IMR-90 (cell line): ENCODE measurements around the gene ASB3. TPM values are rescaled to one million over a fixed set of nuclear protein-coding genes. Genes with fewer than 3 reads are reported as not detected.
"Not testable (repeated sequence)": the region's sequence is repeated elsewhere in the genome, so short reads cannot be mapped to it uniquely, and the experiment has no call there.

ENCODE experiments used
- ATAC-seq: fragments of 200-7000 bp; cut with Tn5 transposase; 2 replicates; pipeline ENCODE4 v1.9.1; 2020; ENCODE audit warnings: low read depth, mild to moderate bottlenecking, moderate library complexity
- BruUV-seq: library from RNA; stranded (reverse); fragments of 400-500 nt; replicated peaks from 2 replicates; lab custom pipeline; 2021; lab: Mats Ljungman, UMichigan
- CTCF ChIA-PET: fragments of 300-600 bp; formaldehyde crosslinking; extraction: SDS; loops from one replicate; lab custom pipeline; 2021; ENCODE audit warnings: antibody characterized with exemption; lab: Yijun Ruan, JAX
- POLR2A ChIA-PET: fragments of 300-600 bp; sonication (Branson Sonifier 250); formaldehyde crosslinking; loops from one replicate; lab custom pipeline; 2022; ENCODE audit warnings: antibody characterized with exemption; ENCODE audit not compliant: unreplicated experiment; lab: Charles Lee
- DNase-seq: peaks from one replicate; pipeline ENCODE4 v3.0.0; 2013
- H2AFZ ChIP-seq: replicated peaks from 2 replicates; pipeline ENCODE3; 2013; ENCODE audit warnings: low read length, mild to moderate bottlenecking; ENCODE audit not compliant: poor library complexity
- H2AK5ac ChIP-seq: 2 replicates; pipeline ENCODE4 v1.6.1; 2013; ENCODE audit warnings: low read depth, low read length, inconsistent platforms
- H2AK9ac ChIP-seq: replicated peaks from 2 replicates; pipeline ENCODE3; 2013; ENCODE audit warnings: mild to moderate bottlenecking, low read depth, low read length, moderate library complexity; ENCODE audit not compliant: poor library complexity
- H2BK120ac ChIP-seq: 2 replicates; pipeline ENCODE4 v1.6.1; 2013; ENCODE audit warnings: low read depth, low read length, inconsistent platforms
- H2BK15ac ChIP-seq: 3 replicates; pipeline ENCODE4 v1.6.1; 2013; ENCODE audit warnings: low read depth, low read length, inconsistent platforms
- H2BK20ac ChIP-seq: 2 replicates; pipeline ENCODE4 v1.6.1; 2013; ENCODE audit warnings: low read depth, mild to moderate bottlenecking, inconsistent platforms, low read length, moderate library complexity
- H2BK5ac ChIP-seq: 2 replicates; pipeline ENCODE4 v1.6.1; 2013; ENCODE audit warnings: mild to moderate bottlenecking, low read depth, low read length, inconsistent platforms; ENCODE audit not compliant: poor library complexity, severe bottlenecking
- H3K14ac ChIP-seq: replicated peaks from 2 replicates; pipeline ENCODE4 v1.6.1; 2013; ENCODE audit warnings: low read depth, low read length, inconsistent platforms
- H3K18ac ChIP-seq: 2 replicates; pipeline ENCODE4 v1.6.1; 2013; ENCODE audit warnings: low read depth, low read length, control low read depth
- H3K23ac ChIP-seq: 2 replicates; pipeline ENCODE4 v1.6.1; 2013; ENCODE audit warnings: low read depth, low read length, inconsistent platforms
- H3K27ac ChIP-seq: 2 replicates; pipeline ENCODE4 v1.5.1; 2013; ENCODE audit warnings: mild to moderate bottlenecking, control low read depth, low read length; ENCODE audit not compliant: insufficient read depth
- H3K27me3 ChIP-seq: 2 replicates; pipeline ENCODE4 v1.6.1; 2013; ENCODE audit warnings: low read length; ENCODE audit not compliant: control insufficient read depth, insufficient read depth
- H3K36me3 ChIP-seq: 2 replicates; pipeline ENCODE4 v1.6.1; 2013; ENCODE audit warnings: low read length, mixed read lengths; ENCODE audit not compliant: control insufficient read depth, insufficient read depth
- H3K4ac ChIP-seq: 2 replicates; pipeline ENCODE4 v1.6.1; 2013; ENCODE audit warnings: low read depth, low read length, inconsistent platforms
- H3K4me1 ChIP-seq: 2 replicates; pipeline ENCODE4 v1.6.1; 2013; ENCODE audit warnings: low read length, mixed read lengths; ENCODE audit not compliant: control insufficient read depth, insufficient read depth
- H3K4me2 ChIP-seq: 2 replicates; pipeline ENCODE4 v1.6.1; 2013; ENCODE audit warnings: low read depth, mild to moderate bottlenecking, control low read depth, low read length, moderate library complexity
- H3K4me3 ChIP-seq: 2 replicates; pipeline ENCODE4 v1.5.1; 2013; ENCODE audit warnings: low read depth, mild to moderate bottlenecking, control low read depth, low read length, moderate library complexity; ENCODE audit not compliant: insufficient read depth
- H3K56ac ChIP-seq: 2 replicates; pipeline ENCODE4 v1.6.1; 2013; ENCODE audit warnings: low read length, inconsistent platforms; ENCODE audit not compliant: insufficient read depth; ENCODE audit errors: extremely low read depth
- H3K79me1 ChIP-seq, 2 experiments: 2 replicates each; pipeline ENCODE4 v1.6.1; 2013; ENCODE audit warnings: low read length in 2 of 2, inconsistent platforms in 1 of 2, low read depth in 1 of 2
- H3K9ac ChIP-seq: 2 replicates; pipeline ENCODE4 v1.6.1; 2013; ENCODE audit warnings: low read depth, low read length, control low read depth
- H3K9me1 ChIP-seq: 2 replicates; pipeline ENCODE4 v1.6.1; 2013; ENCODE audit warnings: low read length, inconsistent platforms; ENCODE audit not compliant: insufficient read depth
- H3K9me3 ChIP-seq: 2 replicates; pipeline ENCODE4 v1.6.1; 2013; ENCODE audit warnings: low read length; ENCODE audit not compliant: control insufficient read depth, insufficient read depth
- H4K20me1 ChIP-seq: 2 replicates; pipeline ENCODE4 v1.6.1; 2013; ENCODE audit warnings: low read length, inconsistent platforms; ENCODE audit not compliant: insufficient read depth
- H4K5ac ChIP-seq: 2 replicates; pipeline ENCODE4 v1.6.1; 2013; ENCODE audit warnings: mild to moderate bottlenecking, low read depth, low read length, control low read depth
- H4K8ac ChIP-seq, 2 experiments: 2 replicates each; pipeline ENCODE4 v1.6.1; 2013; ENCODE audit warnings: low read depth in 2 of 2, low read length in 2 of 2, control low read depth in 1 of 2, inconsistent platforms in 1 of 2
- H4K91ac ChIP-seq: 2 replicates; pipeline ENCODE4 v1.6.1; 2013; ENCODE audit warnings: low read depth, low read length, inconsistent platforms; ENCODE audit not compliant: insufficient read depth
- BHLHE40 ChIP-seq: fragments of 150-350 bp; IDR thresholded peaks from 2 replicates; pipeline ENCODE4 v1.6.1; 2016; ENCODE audit warnings: mild to moderate bottlenecking, low read depth, low read length
- CEBPB ChIP-seq: IDR thresholded peaks from 2 replicates; pipeline ENCODE4 v1.6.1; 2012; ENCODE audit warnings: low read depth, low read length, improper control_type of control experiment
- CHD1 ChIP-seq: IDR thresholded peaks from 2 replicates; pipeline ENCODE4 v1.6.1; 2012; ENCODE audit warnings: low read depth, low read length, improper control_type of control experiment
- FOS ChIP-seq: fragments of 150-350 bp; IDR thresholded peaks from 2 replicates; pipeline ENCODE4 v1.6.1; 2016; ENCODE audit warnings: low read depth, low read length
- RCOR1 ChIP-seq: IDR thresholded peaks from 2 replicates; pipeline ENCODE4 v1.6.1; 2012; ENCODE audit warnings: mild to moderate bottlenecking, low read length, improper control_type of control experiment; ENCODE audit not compliant: insufficient replicate concordance
- RFX5 ChIP-seq: IDR thresholded peaks from 2 replicates; pipeline ENCODE4 v1.8.0; 2012; ENCODE audit warnings: low read depth, mild to moderate bottlenecking, low read length, moderate library complexity
- USF2 ChIP-seq: fragments of 150-350 bp; IDR thresholded peaks from 2 replicates; pipeline ENCODE4 v1.6.1; 2017; ENCODE audit warnings: mild to moderate bottlenecking, antibody characterized with exemption, low read length, low read depth
- WGBS, 2 experiments: methylation state at CpG; one replicate each; pipeline versions ENCODE4 v1.1.5 to v1.1.7; 2013; ENCODE audit warnings: missing lambda C conversion rate in 2 of 2; ENCODE audit not compliant: insufficient read length in 1 of 2; ENCODE audit errors: extremely low coverage in 2 of 2; 5-methylcytosine and 5-hydroxymethylcytosine counted together
- dilution Hi-C: fragments of 300-500 bp; cut with HindIII; formaldehyde crosslinking; loops from one replicate; pipeline ENCODE4 v1.14.3; 2018; ENCODE audit warnings: low sequenced_read_pairs; ENCODE audit not compliant: unreplicated experiment
- in situ Hi-C: fragments of 300-500 bp; cut with MboI; formaldehyde crosslinking; loops from 3 replicates; pipeline ENCODE4 v1.14.3; 2019; ENCODE audit warnings: low sequenced_read_pairs, inconsistent platforms, mixed read lengths
- intact Hi-C: fragments of 100-400 bp; cut with micrococcal nuclease; formaldehyde crosslinking; loops from 2 replicates; pipeline ENCODE4 v1.10.0; 2022
- polyA plus RNA-seq, 3 experiments: library from polyadenylated mRNA; depleted of rRNA; stranded (reverse); fragments of >200 nt; gene quantifications; 2 replicates each; pipeline ENCODE4 v1.2.3, GENCODE V29; 2012; ENCODE audit warnings: low replicate concordance in 1 of 3
- total RNA-seq: library from RNA; depleted of rRNA; stranded (reverse); fragments of >200 nt; gene quantifications from 2 replicates; pipeline ENCODE4 v1.2.3, GENCODE V29; 2012

The ASB3 gene
- total and polyA plus RNA-seq, 2 of the 4 experiments (the other 2 are of a cell fraction), result 19.2 to 36.2 TPM

GRCh38 chr2:53668624-53669026 is 118.1 kb downstream of the ASB3 start:
- Histone ChIP-seq H3K14ac (no peak overlapping the region), H2BK20ac (no peak overlapping the region), H3K18ac (no peak overlapping the region), H3K9me3 (no peaks in the 10 kb centered on the region), H3K36me3 (no peaks in the 10 kb centered on the region), H3K9me1 (no peaks in the 10 kb centered on the region), H2BK15ac (no peak overlapping the region), H4K91ac (no peak overlapping the region), H2BK5ac (no peak overlapping the region), H3K9ac (no peak overlapping the region), H2AK9ac (no peak overlapping the region), H2BK120ac (no peak overlapping the region), H3K4me3 (no peak overlapping the region), H3K27ac (no peak overlapping the region), H3K56ac (no peak overlapping the region), H3K4ac (no peak overlapping the region), H3K4me1 (peaks cover 8% of the 10 kb centered on the region), H4K8ac (no peak overlapping the region), H3K23ac (no peak overlapping the region), H2AFZ (no peak overlapping the region), H3K27me3 (no peaks in the 10 kb centered on the region), H4K20me1 (no peaks in the 10 kb centered on the region), H2AK5ac (no peak overlapping the region), H3K4me2 (no peak overlapping the region), H3K79me1 (no peaks in the 10 kb centered on the region), H4K5ac (no peak overlapping the region)
- in situ Hi-C loops, result no loop called here
- BruUV-seq, result no TSS peak
- no peak for TF ChIP-seq BHLHE40
- no peak for TF ChIP-seq RCOR1
- TF ChIP-seq RFX5, result no peak
- no peak for TF ChIP-seq FOS
- TF ChIP-seq CEBPB, result no peak
- no peak for TF ChIP-seq USF2
- no peak for TF ChIP-seq CHD1
- CTCF ChIA-PET, result interaction anchor here (0.6 to 0.8 kb wide), 2 partner anchors 19 to 300 kb away, joined by 3 read pairs; no protein-coding TSS in a partner anchor
- ATAC-seq (no peak), DNase-seq (no peak)
- dilution Hi-C loops, result no loop called here
- intact Hi-C loops, result no loop called here
- POLR2A ChIA-PET, result no interaction called here
- WGBS, 2 experiments, result no CpG with 5 or more reads among the region's 3 CpGs

DNA sequence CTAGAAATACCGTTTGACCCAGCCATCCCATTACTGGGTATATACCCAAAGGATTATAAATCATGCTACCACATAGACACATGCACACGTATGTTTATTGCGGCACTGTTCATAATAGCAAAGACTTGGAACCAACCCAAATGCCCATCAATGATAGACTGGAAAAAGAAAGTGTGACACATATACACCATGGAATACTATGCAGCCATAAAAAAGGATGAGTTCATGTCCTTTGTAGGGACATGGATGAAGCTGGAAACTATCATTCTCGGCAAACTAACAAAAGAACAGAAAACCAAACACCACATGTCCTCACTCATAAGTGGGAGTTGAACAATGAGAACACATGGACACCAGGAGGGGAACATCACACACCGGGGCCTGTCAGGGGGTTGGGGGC is 119.6 kb downstream of the ASB3 start:
- H3K4me2 ChIP-seq, dilution Hi-C loops: not testable (repeated sequence)

More for the DNA sequence above, 119.6 kb downstream of the ASB3 start:
- H3K9ac ChIP-seq, H3K23ac ChIP-seq, DNase-seq, H3K9me1 ChIP-seq, H2AK5ac ChIP-seq, H3K27me3 ChIP-seq, H2AFZ ChIP-seq, H3K18ac ChIP-seq, H3K14ac ChIP-seq, H4K20me1 ChIP-seq, H3K79me1 ChIP-seq, H4K8ac ChIP-seq, H2BK15ac ChIP-seq, H2BK5ac ChIP-seq, POLR2A ChIA-PET, in situ Hi-C loops, H3K4me1 ChIP-seq, H2AK9ac ChIP-seq, H3K4ac ChIP-seq, CTCF ChIA-PET, H2BK20ac ChIP-seq, ATAC-seq, H3K9me3 ChIP-seq, H3K36me3 ChIP-seq, BruUV-seq, intact Hi-C loops, H3K56ac ChIP-seq, H3K27ac ChIP-seq, H4K5ac ChIP-seq, H4K91ac ChIP-seq, H3K4me3 ChIP-seq, H2BK120ac ChIP-seq: not testable (repeated sequence)
- WGBS, 2 experiments, result no CpG with 5 or more reads among the region's 5 CpGs
